Kasumi-1 (cell line): ENCODE measurements around the gene ETV5.
"Not testable (repeated sequence)": the region's sequence is repeated elsewhere in the genome, so short reads cannot be mapped to it uniquely, and the experiment has no call there.

Source experiments
- DNase-seq, 2 experiments: peaks; one replicate each; lab custom pipeline; 2025; lab: John Stamatoyannopoulos, UW

The ETV5 gene

DNA sequence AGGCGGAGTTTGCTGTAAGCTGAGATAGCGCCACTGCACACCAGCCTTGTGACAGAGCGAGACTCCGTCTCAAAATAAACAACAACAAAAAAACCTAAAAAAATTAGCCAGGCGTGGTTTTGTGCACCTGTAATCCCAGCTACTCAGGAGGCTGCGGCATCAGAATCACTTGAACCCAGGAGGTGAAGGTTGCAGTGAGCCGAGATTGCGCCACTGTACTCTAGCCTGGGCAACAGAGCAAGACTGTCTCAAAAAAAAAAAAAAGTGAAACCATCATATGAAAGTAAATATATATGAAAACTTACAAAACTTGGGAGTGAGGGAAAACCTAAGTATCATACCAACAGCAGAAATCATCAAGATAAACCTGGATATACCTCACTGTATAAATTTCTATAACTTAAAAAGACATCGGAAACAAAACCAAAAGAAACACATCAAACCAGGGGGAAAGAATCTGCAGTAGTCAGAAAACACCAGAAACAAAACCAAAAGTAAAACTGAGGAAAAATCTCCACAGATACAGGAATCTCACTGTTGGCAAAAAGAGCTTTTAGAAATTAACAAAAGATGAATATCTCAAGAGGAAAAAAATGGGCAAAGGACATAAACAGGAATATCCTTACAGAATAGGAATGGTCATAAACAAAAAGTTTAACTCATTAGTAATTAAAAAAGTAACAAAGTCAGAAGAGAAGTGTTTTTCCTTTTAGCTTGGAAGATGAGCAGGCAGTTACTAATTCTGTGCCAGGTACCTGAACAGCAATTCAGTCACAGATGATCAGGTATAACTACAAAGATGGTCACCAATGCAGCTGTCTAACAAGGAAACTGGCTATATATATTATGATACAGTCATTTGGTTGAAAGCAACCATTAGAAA, 41.3 kb downstream of the ETV5 start:
- DNase-seq: no peak

DNA sequence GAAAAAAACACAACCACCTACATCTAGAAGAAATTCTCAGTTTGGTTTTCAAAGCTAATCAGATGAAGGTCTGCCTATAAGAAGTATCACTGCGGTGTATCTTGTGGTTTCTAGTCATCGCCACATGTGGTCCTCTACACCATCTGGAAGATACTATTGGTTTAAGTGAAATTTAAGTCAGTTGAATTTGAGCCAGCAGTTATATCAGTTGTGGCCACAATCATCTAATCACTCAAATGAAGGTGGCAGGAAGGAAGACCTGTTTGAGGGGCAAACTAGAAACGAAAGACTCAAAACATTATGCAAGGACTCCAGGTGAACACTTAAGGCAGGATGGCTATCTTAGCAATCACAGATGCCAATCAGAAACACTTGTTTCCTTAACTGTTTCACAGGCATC, 48.7 kb downstream of the ETV5 start:
- DNase-seq: no peak

DNA sequence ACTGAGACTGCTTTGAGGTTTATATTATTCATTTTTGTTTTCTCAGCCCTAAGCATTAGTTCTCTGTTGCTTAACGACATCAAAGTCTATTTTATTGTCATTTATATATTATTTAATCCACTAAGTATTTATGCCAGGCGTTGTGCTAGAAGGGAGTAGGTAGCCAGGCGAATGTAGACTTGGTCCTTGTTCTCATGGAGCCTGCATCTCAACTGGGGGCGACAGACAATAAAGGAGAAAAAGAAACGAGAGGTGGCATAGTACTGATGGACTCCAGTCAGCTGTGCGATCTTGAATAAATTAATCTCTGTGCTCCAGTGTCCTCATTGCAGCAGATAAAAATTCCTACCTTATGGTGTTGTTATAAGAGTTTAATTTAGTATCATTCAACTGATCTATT, 49.7 kb downstream of the ETV5 start:
- no peak for DNase-seq

DNA sequence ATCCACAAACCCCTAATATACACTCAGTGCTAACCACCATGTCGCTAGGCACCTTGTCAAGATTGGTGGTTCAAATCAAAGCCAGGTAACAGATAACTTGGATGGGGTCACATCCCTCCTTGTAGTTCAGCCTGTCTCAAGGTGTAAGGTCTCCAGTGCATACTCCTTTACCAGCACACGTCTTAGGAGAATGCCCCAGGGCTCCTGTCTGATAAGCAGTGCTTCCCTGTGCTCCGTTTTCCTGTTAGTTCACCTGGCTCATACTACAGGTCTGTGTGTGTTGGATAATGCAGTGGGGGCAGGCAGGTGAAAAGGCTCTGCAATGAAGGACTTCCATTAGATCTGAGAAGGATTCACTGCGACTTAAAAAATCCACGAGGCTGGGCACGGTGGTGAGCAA, 50.7 kb downstream of the ETV5 start:
- no peak for DNase-seq

DNA sequence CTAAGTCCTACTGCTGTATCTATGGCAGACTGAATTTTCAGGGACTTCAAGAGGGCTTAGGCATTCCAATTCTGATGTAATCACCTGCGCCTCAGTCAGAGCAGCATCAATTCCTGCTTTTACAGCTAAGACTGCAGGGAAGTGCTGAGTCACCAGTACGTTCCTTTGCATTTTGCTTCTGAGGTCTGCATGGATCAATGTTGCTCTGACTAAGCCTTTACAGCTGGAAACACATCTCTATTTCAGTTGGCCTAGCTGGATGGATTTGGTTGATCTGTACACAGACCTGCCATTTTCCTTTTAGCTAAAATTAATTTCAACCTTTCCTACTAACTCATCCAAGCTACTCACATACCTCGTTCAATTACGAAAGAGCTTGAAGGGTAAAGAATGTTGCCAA, 51.3 kb downstream of the ETV5 start:
- no peak for DNase-seq

DNA sequence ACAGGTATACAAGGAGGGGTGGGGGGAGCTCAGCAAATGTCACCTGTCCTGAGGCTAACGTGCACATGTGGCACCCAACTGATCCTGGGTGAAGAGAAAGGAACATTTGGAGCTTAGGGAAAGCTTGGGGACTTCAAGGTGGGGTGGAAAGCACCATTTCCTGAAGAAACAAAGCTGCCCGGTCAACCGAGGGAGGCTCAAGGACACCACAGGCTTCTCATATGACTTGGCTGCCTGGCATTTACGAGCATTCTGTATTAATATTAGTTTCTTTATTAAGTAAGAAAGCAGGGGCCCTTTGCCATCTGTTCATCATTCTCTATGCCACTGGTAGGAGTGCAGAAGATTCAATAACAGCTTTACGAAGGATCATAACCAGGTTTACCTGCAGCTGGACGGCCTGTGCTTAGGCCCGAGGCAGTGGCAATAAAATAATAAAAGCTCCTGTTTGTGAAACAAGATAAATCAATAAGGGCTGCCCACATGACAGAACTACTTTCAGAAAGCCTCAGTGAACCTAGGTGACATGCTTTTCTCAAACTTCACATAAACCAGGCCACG, 54.0 kb downstream of the ETV5 start:
- no peak for DNase-seq

DNA sequence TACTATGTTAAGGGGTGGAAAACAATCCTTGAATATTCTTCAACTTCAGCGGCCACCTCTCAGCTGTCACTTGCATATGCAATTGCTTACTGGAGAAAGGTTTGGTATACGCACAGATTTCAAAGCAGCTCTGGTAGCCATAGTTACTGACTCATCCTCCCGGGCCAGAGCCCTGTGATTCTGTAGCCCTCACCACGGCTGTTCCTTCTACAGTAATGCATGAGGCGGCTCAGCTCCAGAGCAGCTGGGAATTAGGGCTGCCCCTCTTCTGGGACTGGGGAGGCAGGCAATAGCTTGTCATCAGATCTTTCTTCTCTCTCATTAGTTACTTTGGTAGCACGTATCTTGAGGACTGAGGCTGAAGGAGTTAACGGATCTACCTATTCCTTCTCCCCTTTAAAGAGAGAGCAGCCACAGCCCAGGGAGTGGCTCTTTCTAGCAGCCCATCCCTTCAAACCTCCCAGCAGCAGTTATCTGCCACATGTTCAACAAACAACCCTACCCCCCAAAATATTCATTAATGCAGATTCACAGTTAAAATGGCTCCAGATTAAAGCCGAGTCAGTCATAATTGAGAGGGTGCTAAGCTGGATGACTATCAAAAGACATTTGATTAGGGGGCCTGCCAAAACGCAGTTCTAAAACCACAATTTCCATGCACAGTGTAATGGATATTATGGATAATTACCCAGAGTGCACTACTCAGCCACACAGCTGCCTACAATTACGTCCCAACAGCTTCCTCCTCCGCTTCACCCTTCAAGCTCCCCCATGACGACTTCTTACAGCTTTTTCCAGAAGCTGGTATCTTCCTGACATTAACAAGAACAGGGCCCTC, 54.7 kb downstream of the ETV5 start:
- DNase-seq: no peak

DNA sequence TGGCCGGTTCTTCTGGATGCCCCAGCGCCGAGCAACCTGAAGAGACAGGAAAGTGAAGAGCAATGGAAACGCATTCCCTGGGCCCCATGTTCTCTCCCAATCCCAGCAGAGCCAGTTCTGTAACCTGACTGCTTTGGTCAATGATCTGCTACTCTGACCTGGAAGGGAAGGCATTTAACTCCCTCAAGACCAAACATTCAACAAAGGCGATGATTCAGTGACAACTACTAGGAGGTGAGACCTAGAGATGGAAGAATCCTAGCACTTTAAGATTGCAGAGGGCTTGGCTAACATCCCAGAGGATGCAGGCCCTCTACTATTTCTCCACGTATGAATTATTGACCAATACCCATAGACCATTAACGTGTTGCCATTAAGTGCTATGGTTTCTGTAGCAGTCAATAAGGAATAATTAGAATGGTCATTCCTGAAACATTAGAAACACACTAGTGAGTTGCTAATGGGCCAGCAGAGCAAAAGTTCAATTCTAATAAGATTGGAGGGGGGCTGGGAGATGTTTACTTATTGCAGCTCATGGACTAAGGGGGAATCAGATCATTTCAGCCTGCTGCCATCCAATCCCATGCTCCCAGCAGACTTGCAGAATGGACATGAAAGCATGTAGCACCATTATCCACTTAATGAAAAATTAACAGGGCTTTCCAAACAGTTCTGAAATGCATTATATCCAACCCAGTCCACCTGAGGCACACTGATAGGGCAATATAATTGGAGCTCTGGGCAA, 56.6 kb downstream of the ETV5 start:
- no peak for DNase-seq

DNA sequence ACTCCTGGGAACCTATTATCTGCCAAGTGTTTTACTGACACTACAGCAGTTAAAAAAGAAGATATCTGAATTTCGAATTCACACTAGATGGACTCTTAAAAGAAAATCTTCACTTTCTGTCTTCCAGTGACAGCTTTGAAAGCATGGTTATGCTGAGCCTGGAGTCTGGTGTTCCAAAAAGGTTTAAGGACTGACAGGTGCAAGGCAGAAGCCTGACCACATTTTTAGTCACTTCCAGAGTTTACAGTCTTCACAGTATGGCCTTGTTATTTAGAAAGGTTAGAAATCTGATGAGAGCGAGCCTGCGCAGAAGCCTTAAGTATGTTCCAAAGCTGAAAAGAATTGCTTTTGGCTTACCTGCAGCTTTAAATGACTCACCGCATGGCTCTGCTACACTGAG, 59.9 kb downstream of the ETV5 start:
- no peak for DNase-seq

DNA sequence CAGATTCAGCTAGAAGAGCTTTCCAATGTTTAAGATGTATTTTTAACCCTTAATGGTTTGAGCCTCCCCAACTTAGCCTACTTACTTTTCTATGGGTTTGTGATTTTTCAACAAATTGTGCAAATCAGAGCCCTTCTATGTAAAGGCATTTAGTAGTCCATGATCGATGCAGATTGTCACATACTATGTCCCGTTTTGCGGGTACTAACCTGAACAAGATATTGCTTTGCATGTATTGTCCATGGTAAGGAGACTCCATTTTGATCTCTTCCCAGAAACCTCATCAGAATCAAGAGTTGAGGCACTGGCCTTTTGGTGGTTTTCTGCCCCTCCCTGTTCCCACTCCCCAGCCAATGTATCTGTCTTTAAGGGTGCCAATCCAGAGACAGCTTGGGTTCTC, 60.8 kb downstream of the ETV5 start:
- no peak for DNase-seq

DNA sequence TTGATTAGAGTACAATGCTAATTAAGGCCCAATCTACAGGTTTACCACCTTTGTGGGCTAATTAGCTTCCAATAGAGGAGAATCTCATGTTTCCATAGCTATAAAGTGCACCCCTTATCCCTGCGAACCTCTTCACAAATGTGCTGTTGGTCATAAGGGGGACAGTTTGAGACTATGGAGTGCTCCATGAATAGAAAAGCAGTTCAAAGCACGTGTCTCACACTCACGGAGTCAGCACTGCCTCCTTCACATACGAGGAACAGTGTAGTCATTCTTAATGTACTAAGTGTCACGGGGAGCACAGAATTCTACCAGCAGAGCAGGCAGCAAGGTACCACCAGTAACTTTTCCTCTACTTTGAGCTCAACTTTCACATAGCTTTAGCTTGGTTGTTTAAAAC, 62.1 kb downstream of the ETV5 start:
- no peak for DNase-seq

DNA sequence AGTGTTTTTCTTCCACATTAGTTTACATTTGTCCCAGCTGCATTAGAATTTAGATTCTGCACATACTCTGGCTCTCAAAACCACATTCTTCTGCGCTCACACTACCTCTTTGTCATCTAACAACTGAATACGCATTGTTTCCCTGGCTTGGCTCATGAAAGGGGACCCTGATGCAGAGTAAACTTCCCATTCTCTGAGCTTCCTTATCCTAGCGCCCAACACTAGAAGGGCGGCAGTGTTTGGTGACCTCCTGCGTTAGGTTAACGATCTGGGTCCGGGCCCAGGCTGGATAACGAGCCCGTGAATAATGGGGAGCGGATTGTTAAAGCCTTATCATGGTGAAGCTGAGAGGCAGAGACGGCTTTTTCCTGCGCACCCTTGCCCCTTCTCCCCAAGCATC, 63.9 kb downstream of the ETV5 start:
- no peak for DNase-seq

DNA sequence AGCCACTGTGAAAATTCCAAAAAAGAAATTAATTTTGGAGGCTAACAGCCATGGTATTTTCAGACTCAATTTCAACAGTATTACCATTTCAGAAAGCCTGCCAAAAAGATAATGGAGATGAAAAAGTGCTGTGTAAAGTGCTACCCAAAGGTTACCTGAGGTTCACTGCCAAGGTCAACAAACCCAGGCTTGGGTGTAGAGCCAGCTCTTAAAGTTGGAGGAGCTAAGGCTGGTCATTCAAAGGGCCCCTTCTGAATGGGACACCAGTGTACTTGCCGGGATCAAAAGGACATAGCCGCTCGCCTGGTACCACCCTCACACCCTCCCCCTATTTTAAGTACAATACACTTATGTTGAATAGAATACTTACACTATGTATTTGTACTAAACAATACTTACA, 64.5 kb downstream of the ETV5 start:
- DNase-seq: no peak

DNA sequence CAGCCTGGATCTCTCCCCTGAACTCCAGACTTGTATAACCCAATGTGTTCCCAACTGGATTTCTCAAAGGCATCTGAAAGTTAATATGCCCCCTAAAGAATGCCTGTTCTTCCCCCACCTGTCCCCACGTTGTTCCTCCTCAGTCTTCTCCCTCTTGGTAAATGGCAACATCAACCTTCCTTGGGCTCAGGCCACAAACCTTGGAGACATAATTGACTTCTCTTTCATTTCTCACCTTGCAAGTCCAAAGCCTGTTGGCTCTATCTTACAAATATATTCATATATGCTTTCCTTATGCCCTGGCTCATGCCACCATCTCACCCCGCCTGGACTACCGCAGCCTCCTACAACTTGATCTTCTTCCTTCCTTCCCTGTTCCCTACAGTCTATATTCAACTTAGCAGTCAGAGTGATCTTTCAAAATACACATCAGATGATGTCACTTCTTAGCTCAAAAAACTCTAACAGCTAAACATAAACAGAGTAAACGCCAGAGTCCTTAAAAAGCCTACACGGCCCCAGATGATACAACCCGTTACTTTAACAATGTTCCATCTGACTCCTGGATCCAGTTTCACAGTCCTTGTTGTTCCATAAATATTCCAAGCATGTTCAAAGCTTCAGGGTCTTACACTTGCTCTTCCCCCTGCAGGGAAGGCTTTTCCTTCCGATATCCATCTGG, 66.2 kb downstream of the ETV5 start:
- no peak for DNase-seq

DNA sequence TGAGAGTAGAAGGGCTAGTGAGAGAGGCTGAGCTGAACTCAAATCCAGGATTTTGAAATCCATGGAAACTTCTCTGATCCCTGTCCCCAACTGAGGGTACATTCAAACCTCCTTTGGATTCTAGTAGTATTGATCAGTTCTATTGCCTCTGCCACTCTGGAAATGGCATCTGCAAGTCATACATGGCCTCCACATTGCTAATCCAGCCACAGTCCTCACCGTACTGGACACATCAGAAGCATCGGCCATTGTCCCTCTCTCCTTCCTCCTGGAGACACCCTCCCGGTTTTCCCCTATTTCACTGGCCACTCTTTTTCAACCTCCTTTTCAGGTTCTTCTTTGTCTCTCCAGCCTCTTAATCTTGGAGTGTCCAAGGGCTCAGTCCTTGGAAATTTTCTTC, 66.9 kb downstream of the ETV5 start:
- DNase-seq: no peak

DNA sequence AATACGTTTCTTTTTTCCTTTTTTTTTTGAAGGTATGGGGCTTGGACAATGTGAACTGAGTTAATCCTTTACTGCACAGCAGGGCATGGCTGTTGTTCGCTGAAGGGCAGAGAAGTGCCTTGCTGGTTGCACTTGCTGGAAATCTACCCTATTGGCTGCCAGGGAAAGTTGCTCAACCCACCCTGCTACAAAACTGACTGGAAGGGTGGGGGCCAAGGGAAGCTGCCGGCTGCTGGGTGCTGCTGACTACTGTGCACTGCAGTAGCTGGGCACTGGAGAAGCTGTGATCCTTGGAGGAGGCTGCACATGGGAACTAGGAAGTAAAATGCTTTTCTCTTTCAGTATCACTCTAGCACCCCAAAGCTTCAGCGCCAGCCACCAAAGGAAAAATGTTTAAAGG, 70.5 kb downstream of the ETV5 start:
- DNase-seq: peak in 1 of 2 experiments; percentile 26

DNA sequence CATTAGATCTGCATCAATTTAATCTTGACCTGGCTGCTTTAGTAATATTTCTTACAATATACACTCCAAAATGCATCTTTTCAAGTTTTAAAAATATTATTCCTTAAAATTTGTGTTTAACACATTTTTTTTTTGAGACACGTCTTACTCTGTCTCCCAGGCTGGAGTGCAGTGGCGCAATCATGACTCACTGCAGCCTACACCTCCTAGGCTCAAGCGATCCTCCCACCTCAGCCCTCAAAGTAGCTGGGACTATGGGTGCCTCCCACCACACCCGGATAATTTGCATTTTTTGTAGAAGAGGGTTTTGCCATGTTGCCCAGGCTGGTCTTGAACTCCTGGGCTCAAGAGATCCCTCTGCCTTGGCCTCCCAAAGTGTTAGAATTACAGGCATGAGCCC, 73.6 kb downstream of the ETV5 start:
- DNase-seq: peak; percentile 14 to 21

DNA sequence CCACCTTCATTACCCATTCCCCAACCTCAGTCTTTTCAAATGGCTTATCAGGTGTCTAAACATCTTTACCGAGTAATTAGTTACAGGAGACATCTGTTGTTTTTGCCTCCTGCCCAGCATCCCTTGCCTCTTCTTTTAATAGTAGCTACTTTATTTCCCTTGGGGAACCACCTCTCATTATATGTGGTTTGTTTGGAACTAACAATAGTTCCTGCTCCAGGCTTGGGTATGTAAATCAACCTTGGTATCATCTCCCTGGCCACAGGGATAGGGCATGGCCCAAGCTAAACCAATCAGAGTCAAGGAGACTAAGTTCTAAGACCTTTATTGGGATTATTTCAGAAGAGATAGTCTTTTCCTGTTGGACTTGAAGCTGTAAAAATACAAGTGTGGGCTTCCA, 76.6 kb downstream of the ETV5 start:
- no peak for DNase-seq

DNA sequence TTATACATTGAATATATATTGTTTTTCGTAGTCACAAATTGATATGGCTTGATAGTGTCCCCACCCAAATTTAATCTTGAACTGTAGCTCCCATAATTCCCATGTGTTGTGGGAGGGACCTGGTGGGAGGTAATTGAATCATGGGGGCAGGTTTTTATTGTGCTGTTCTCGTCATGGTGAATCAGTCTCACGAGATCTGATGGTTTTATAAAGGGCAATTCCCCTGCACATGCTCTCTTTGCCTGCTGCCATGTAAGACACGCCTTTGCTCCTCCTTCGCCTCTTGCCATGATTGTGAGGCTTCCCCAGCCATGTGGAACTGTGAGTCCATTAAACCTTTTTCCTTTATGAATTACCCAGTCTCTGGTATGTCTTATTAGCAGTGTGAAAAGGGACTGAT, 82.9 kb downstream of the ETV5 start:
- not testable (repeated sequence) for DNase-seq

DNA sequence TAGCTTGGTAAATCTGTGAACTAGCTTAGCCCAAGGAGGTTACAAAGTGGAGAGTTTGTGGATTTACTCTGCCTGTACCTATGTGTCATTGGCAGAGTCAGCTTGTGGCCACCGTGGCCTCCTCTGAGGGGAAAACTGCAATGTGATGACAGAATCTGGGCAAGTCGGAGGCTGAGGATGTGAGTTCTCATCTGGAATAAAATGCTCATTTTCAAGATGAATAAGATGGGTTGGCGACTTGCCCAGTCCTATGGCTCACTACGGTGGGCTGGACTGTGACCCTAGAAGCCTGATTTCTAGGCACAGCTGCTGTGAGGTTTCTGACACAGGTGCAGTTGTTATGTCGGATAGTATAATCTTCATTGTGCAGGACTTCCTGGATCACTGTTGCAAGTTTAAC, 83.7 kb downstream of the ETV5 start:
- DNase-seq: no peak

DNA sequence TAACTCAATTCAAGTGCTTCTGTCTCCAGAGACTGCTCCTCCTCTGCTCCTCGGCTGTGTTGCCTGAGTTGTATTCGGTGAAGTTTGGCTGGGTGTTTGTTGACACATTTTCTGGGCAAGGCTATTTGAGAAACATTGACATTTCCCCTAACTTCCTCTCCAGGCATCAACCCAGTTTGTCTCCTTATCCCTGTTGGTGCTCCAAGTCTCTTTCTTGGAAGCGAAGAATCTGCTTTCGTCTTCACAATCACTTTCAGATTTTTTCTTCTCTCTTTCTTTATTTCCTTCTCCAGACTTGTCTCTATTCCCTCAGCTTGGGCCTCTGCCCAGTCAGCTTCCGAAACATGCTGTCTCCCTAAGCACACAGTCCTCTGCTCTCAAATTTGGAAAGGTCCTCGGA, 84.7 kb downstream of the ETV5 start:
- no peak for DNase-seq

DNA sequence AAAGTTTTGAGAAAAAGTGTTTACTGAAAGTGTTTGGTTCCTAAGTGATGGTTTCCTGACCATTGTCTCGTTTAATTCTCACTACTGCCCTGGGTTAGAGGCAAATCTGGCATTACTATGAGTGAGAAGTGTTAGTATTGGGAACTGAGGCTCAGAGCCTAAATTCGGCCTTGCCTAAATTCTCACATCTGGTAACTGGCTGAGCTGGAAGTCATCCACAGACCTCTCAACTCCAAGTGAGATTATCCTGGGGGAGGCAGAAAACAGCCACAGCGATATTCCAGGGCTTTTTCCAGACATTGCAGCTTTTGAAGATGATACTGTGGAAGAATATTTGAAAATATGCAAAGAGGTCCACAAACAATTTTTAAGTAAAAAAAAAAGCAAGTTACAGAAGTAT, 86.0 kb downstream of the ETV5 start:
- no peak for DNase-seq
